SW480 (cell line): ENCODE measurements around the gene ADCY10.
"Not testable (repeated sequence)": the region's sequence is repeated elsewhere in the genome, so short reads cannot be mapped to it uniquely, and the experiment has no call there.

Experiments used
- DNase-seq: peaks from one replicate; pipeline ENCODE4 v3.0.0-alpha.2; 2016; ENCODE audit warnings: low spot score

ADCY10 gene

DNA sequence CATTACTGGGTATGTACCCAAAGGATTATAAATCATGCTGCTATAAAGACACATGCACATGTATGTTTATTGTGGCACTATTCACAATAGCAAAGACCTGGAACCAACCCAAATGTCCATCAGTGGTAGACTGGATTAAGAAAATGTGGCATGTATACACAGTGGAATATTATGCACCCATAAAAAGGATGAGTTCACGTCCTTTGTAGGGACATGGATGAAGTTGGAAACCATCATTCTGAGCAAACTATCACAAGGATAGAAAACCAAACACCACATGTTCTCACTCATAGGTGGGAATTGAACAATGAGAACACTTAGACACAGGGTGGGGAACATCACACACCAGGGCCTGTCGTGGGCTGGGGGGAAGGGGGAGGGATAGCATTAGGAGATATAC lies 26.7 kb downstream of the ADCY10 start:
- DNase-seq: not testable (repeated sequence)

GRCh38 chr1:167882376-167882775 lies 31.6 kb downstream of the ADCY10 start:
- DNase-seq: no peak

- no peak for DNase-seq
Measured at GRCh38 chr1:167881786-167882185, 32.1 kb downstream of the ADCY10 start.

GRCh38 chr1:167881069-167881468 lies 32.9 kb downstream of the ADCY10 start:
- no peak for DNase-seq

DNA sequence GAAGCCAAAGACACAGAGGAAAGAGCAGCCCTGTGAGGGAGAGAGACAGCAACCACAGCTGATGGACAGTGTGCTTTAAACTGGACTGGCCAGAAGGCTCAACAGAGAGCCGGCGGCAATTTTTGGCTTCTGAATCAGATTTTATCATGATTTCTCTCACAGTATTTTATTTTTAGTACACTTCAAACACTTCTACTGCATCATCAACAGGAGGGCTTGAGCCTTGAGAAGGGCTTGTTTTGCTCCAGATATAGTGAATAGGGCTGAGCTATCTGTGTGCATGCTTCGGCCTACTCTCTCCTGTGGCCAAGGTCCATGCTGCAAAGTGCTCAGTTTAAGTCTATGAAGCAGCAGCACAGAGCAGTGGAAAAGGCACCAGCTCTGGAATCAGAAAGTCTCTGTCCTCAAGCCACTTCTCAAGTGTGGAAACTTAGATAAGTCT lies 33.3 kb downstream of the ADCY10 start:
- no peak for DNase-seq

GRCh38 chr1:167879508-167879907 lies 34.4 kb downstream of the ADCY10 start:
- no peak for DNase-seq

GRCh38 chr1:167878372-167879160 lies 35.4 kb downstream of the ADCY10 start:
- DNase-seq: no peak

DNA sequence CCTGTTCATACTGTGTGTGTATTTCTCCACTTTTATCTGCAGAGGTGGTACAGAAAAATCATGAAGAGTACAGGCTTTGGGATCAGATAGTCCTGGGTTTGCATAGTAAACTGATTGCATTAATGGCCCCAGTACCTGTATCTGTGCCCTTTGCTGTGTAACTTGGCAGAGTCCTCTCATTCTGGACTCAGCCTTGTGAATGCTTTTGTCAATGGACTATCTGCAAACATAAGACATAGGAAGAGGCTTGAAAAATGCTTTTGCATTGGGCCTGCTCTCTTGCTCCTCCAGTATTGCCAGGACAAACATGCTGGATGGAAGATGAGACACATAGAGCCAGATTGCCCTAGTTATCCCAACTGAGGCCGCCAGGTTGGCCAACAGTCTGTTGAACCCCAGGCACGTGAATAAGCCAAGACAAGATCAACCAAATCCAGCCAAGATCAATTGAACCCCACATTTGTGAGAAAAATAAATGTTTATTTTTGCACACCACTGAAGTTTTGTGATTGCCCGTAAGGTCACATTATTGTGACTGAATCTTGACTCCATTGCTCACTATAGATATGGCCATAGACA lies 37.2 kb downstream of the ADCY10 start:
- DNase-seq: no peak

- no peak for DNase-seq
Measured at GRCh38 chr1:167871331-167871730, 42.6 kb downstream of the ADCY10 start.

DNA sequence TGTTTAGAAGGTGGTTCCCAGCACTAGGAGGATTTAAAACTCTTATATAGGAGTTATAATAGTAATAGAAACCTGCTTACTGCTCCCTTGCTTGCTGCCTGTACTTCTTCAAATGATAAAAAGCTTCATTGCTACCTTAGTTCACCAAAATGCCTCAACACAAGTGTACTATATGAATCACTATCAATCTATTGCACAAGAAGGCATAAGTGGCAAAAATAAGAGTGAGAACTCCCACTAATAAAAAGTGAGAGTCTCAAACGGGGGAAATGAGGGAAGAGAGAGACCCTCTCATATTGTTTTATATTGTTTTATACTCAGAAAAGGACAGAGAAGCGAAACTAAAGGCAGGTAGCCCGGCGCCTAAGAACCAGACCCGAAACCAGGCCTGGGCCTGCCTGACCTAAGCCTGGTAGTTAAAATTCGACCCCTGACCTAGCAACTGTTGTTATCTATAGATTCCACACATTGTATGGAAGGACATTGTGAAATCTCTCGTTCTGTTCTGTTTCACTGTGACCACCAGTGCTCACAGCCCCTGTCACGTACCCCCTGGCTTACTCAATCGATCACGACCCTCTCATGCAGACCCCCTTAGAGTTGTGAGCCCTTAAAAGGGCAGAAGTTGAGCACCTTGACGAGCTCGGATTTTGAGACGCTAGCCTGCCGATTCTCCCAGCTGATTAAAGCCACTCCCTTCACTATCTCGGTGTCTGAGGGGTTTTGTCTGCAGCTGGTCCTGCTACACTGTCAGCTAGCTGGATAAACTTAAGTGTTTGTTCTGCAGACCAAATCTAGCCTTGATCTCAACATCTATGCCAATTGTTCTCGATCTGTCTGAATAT lies 44.6 kb downstream of the ADCY10 start:
- DNase-seq: not testable (repeated sequence)

GRCh38 chr1:167866739-167867414 lies 47.1 kb downstream of the ADCY10 start:
- not testable (repeated sequence) for DNase-seq

DNA sequence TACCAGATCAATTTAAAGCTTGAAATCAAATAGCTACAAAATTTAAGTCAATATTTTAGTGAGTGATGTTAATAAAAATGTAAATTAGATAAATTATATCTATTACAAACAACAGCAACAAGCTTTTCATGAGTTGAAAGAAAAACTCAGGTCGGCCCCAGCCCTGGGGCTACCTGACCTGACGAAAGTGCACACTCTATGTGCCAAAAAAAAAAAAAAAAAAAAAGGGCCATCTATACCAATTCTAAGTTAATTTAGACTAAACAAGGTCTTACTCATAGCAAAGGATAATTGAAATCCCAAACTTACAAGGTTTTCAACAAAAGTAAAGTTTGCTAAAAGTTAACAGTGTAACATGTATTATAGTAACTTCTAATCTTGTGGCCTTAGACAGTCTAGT lies 47.6 kb downstream of the ADCY10 start:
- DNase-seq: not testable (repeated sequence)

DNA sequence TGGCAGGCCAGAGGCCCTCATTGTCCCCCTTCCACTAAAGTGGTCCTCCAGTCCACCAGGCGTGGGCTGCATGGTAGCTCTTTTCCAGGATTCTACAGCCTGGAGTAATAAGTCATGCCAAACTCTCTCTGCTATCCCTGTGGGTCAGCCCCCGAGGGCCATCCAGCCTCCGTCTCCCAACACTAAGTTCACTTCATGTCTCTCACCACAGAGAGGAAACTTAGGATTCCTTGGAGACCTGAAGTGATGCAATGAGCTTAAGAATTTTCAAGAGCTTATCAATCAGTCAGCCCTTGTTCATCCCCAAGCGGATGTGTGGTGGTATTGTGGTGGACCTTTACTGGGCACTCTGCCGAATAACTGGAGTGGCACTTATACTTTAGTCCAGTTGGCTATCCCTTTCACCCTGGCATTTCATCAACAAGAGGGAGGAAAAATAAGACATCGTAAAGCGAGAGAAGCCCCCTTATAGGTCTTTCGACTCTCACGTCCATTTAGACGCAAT lies 48.1 kb downstream of the ADCY10 start:
- DNase-seq: not testable (repeated sequence)

- not testable (repeated sequence) for DNase-seq
Measured at GRCh38 chr1:167865193-167865592, 48.7 kb downstream of the ADCY10 start.

DNA sequence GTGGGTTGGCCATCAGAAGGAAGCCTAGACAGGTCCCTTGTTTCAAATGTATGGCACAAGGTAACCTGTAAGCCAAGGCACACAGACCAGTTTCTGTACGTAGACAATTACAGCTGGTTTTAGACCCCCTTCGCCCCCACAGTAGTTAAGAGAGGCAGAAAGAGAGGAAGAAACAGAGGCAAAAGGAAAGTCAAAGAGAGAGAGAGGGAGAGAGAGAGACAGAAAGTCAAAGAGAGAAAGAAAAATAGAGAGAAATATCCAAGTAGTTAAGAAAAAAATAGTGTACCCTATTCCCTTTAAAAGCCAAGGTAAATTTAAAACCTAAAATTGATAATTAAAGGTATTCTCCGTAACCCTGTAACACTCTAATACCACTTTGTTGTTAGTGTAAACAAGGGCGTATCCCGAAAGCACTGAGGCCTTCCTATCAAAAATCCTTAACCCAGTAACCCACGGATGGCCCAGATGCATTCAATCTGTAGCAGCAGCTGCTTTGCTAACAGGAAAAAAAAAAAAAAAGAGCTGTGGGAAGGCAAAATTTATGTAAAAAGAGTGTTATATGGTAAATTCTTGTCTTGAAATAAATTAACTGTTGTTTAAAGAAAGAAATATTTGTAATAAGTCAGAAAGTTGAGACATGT lies 49.4 kb downstream of the ADCY10 start:
- DNase-seq: no peak

GRCh38 chr1:167863921-167864279 lies 50.0 kb downstream of the ADCY10 start:
- DNase-seq: no peak

DNA sequence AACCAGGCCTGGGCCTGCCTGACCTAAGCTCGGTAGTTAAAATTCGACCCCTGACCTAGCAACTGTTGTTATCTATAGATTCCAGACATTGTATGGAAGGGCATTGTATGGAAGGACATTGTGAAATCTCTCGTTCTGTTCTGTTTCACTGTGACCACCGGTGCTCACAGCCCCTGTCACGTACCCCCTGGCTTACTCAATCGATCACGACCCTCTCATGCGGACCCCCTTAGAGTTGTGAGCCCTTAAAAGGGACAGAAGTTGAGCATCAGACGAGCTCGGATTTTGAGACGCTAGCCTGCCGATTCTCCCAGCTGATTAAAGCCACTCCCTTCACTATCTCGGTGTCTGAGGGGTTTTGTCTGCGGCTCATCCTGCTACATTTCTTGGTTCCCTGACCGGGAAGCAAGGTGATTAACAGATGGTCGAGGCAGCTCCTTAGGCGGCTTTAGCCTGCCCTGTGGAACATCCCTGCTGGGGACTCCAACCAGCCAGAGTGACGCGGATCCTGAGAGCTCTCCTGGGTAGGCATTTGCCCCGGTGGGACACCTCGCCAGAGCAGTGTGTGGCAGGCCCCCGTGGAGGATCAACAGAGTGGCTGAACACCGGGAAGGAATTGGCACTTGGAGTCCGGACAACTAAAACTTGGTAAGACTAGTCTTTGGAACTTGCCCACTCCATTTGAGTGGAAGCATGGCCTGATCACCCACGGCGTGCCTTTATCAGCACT lies 50.6 kb downstream of the ADCY10 start:
- not testable (repeated sequence) for DNase-seq

GRCh38 chr1:167862432-167863076 lies 51.4 kb downstream of the ADCY10 start:
- DNase-seq: peak; percentile 8

DNA sequence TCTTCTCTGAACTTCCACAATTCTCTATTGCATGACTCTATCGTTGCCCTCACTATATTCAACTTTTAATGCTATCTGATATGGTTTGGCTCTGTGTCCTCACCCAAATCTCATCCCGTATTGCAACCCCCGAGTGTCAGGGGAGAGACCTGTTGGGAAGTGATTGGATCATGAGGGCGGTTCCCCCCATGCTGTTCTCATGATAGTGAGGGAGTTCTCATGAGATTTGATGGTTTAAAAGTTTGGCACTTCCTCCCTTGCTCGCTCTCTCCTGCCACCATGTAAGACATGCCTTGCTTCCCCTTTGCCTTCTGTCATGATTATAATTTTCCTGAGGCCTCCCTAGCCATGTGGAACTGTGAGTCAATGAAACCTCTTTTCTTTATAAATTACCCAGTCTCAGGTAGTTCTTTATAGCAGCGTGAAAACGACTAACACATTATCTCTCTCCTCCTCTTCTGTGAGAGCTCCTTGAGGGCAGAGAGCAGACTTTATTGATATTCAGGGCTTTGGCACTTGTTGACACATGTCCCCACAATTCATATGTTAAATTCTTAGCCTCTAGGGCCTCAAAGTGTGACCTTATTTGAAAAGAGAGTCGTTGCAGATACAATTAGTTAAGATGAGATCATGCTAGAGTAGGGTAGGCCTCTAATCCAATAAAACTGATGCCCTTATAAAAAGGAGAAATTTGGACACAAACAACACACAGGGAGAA lies 52.1 kb downstream of the ADCY10 start:
- no peak for DNase-seq
